22Rv1 (cell line): ENCODE measurements around the gene CRB3.
"Not testable (repeated sequence)": the region's sequence is repeated elsewhere in the genome, so short reads cannot be mapped to it uniquely, and the experiment has no call there.

Experiments used
- H3K27ac ChIP-seq: fragments of 450-650 bp; 2 replicates; pipeline ENCODE4 v1.5.1; 2017
- CTCF ChIP-seq: fragments of 450-650 bp; IDR thresholded peaks from 2 replicates; pipeline ENCODE4 v1.5.1; 2017; ENCODE audit warnings: mild to moderate bottlenecking
- ZFX ChIP-seq: fragments of 450-650 bp; IDR thresholded peaks from 2 replicates; pipeline ENCODE4 v1.6.1; 2017; ENCODE audit warnings: antibody characterized with exemption, borderline replicate concordance

CRB3 gene

DNA sequence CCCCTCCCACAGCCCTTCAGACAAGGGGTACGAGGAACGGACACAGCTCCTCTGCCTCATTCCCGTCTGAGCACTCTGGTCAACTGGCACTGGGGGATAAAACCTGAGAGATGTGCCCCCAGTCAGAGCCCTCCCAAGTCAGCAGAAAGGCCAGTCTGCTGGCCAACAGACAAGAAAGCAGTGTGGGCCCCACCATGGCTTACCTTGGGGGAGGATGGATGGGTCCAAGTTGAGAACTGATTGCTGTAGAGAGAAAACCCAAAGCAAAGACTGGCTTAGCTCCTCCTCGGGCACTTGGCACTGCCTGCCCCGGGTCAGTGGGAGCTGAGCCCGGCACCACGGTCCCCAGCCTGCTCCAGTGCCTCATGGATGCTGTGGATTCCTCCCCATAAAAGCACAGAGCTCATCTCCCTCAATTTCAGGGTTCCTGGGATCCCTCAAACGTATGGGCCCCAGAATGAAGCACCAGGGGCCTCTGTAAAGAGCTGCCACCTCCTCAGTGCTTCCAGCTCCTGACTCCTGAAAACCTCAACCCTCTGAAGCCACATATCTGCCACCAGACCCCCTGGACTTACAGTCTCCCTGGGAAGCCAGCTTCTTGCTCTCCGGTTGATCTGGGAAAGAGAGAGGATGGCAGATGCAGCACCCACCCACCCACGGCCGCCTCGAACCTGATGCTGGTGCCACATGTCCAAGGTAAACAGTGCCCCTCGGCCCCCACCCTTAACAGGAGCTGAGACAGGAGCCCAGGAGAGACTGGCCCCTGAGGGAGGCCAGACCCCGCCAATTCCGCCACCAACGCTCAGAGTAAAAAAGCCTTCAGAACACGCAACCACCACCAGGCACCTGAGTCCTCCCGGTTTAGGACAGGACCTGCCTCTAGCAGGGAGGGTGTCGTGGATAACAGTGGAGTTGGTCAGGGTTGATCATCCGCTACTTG is 42.7 kb upstream of the CRB3 start:
- H3K27ac ChIP-seq: no peak overlapping the region
- no peak for TF ChIP-seq CTCF
- no peak for TF ChIP-seq ZFX

- peak overlapping the region; percentile 85 for H3K27ac ChIP-seq
- TF ChIP-seq CTCF (no peak), ZFX (no peak)
Observed at GRCh38 chr19:6423499-6424194, 40.4 kb upstream of the CRB3 start.

DNA sequence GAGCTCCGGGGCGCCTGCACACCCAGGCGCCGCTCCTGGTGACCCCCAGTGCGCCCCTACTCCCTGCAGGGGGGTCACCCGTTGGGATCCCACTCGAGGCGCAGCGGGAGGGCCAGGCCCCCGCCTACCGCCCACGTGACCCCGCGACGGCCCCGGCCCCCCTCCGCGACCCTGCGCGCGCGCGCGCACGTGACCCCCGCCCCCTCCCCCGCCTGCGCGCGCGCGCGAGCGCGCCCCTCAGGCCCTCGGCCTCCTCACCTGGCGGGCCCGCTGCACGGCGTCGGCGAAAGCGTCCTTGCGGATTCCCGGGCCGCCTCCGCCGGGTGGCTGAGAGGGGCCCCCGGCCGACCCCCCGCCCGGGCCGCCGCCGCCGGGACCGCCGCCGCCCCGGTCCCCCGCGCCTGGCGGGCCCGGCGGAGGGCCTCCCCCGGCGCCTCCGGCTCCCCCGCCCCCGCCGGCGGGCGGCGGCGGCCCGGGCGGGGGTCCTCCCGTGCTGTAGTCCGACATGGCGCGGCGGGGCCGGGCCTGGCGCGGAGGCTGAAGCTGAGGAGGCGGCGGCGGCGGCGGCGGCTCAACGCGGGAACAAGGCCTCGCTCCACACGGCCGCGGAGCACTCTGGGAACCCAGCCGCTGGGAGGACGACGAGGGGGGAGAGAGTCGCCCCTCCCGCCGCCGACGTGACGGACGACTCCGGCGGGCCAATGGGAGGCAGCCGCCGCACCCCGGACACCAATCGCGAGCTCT is 39.7 kb upstream of the CRB3 start, which contains the start of gene KHSRP:
Gene KHSRP (minus strand): TSS at position 617 of the 744 bp plus-strand sequence. CDS start 110 bp downstream, at position 507.
- TF ChIP-seq CTCF (no peak), ZFX (no peak)
- H3K27ac ChIP-seq: peak within 1 kb of the TSS; percentile 85

DNA sequence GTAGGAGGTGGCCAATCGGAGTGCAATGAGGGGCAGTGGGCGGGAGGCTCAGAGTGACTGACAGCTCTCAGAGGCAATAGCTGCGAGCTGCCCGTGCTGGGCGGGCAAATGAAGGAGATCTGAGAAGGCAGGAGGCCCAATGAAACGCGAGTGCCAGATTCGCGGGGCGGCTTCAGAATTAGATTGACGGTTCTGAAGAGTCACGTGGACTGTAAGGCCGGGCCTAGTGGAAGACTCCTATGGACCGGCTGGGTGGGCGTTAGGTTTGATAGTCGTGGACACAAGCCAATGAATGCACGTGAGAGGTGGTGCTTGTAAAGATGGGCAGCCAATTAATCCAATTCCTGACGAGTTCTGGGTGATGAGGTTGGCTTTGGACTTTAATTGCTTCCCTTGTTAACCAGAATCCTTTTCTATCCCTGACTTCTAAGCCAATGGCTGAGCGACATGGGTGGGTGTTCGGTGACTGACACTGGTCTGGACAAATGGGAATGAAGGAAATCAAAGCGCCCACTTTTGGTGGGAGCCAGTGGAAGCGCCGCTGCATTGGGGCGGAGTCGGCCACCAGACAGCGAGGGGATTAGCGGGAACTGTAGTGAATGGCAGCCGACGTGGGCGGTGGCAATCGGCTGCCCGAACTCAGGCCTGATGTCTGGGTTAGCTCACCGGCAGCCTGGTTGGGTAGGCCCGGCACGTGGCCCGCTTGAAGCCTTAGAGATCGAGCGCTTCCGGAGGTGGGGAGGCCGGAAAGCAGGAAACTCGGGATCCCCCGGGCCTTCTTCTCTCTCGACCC is 38.9 kb upstream of the CRB3 start:
- no peak for TF ChIP-seq CTCF
- TF ChIP-seq ZFX: no peak
- H3K27ac ChIP-seq: peak overlapping the region; percentile 85

DNA sequence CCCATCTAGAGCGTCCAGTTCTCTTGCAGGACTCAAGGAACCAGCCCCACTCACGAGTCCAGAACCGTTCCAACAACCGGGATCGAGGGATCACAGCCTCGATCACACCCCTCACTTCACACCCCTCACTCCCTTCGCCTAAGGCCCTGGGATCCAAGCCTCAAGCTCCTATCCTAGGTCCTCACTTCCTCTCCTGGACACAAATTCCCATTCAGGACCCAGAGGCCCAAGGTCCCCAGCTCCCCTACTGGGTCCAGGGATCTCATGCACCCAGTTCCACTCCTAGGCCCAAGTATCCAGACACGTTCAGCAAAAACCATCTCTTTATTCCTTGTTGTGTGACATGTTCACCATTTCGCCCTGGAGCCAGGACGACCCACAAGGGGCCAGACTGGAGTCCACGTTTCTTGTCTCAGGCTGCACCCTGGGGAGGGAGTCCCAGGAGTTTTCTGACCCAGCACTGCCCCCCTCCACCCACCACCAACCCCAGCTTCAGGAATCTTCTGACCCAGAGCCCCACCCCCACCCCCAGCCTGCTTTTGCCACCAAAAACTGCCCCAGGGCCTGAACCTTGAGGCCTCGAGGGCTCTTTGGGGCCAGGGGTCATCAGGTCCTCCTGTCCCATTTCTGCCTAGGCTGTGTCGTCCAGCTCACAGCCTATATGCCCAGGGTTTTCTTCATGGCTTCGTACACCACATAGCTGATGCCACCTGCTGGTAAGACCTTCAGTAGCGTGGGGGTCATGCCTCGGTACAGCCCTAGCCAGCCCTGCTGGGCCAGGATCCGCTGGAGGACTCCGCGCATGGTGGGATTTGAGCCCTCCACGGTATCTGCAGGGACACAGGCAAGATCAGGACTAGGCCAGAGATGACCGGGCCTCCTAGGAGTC is 38.1 kb upstream of the CRB3 start:
- no peak for TF ChIP-seq CTCF
- no peak for TF ChIP-seq ZFX
- H3K27ac ChIP-seq: peak overlapping the region; percentile 85

DNA sequence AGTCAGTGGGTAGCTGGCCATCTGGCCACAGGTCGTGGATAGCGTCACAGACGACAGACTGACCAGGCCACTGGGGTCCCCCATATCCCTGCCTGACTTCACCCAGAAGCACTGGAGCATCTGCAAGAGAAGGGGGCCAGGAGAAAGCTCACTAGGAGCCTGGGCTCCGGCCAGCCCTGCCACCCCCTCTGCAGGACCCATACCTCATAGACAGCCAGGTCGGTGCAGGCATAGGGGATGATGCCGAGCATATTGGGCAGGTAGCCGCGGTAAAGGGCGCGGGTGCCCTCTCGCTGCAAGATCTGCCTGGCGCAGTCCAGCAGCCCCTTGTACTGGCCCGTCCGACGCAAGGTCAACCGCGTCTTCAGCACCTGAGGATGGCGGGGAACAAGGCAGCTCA is 36.9 kb upstream of the CRB3 start:
- no peak overlapping the region for H3K27ac ChIP-seq
- TF ChIP-seq CTCF (no peak), ZFX (no peak)

GRCh38 chr19:6428692-6429418 is 35.2 kb upstream of the CRB3 start:
- not testable (repeated sequence) for H3K27ac ChIP-seq
